Measurements from ENCODE around the gene BAHD1.

DNA sequence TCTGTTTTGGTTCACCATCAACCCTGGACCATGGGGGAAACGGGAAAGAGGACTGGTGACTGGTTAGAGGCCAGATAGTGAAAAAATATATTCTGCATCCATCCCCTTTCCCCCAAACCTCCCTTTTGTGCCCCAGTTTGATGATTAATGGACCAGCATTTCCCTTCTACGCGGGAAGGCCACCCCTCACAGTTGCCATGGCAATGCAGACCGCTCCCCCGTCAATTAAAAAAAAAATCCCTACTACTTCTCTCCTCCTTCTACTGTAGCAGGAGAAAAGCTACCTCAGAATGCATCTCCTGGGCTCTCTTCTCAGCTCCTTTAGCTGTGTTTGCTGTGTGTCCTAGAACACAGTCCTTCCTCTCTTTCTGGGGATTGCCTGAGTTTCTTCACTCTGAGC lies 4.0 kb downstream of the BAHD1 start:
- TF ChIP-seq, protein P1, sequence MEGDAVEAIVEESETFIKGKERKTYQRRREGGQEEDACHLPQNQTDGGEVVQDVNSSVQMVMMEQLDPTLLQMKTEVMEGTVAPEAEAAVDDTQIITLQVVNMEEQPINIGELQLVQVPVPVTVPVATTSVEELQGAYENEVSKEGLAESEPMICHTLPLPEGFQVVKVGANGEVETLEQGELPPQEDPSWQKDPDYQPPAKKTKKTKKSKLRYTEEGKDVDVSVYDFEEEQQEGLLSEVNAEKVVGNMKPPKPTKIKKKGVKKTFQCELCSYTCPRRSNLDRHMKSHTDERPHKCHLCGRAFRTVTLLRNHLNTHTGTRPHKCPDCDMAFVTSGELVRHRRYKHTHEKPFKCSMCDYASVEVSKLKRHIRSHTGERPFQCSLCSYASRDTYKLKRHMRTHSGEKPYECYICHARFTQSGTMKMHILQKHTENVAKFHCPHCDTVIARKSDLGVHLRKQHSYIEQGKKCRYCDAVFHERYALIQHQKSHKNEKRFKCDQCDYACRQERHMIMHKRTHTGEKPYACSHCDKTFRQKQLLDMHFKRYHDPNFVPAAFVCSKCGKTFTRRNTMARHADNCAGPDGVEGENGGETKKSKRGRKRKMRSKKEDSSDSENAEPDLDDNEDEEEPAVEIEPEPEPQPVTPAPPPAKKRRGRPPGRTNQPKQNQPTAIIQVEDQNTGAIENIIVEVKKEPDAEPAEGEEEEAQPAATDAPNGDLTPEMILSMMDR (IDR thresholded peaks at IDR 0.05; ENCODE audit: low read length): no peak
- TF ChIP-seq EZH2phosphoT487 (IDR thresholded peaks at IDR 0.05; ENCODE audit: low read length) (no peak), EZH2 (optimal IDR thresholded peaks at IDR 0.05; ENCODE audit: low read depth, low read length) (no peak)
